HG03558 (cell line): ENCODE data around the gene MMS22L.

Experiments used
- ATAC-seq: cut with Tn5 transposase; IDR thresholded peaks from one replicate; pipeline ENCODE4 v1.9.1; 2021; ENCODE audit warnings: moderate number of reproducible peaks; ENCODE audit not compliant: unreplicated experiment; ENCODE audit errors: extremely low read depth

MMS22L gene

GRCh38 chr6:97282726-97283617, at the start of gene MMS22L:
TSS of gene MMS22L (minus strand) at chr6:97283216. CDS start at chr6:97282477, 739 bp downstream.
- peak; percentile 94 for ATAC-seq

- no peak for ATAC-seq
Measured at GRCh38 chr6:97322811-97323210, 39.8 kb upstream of the MMS22L start.

- no peak for ATAC-seq
Measured at GRCh38 chr6:97322226-97322625, 39.2 kb upstream of the MMS22L start.

- ATAC-seq, result no peak
Measured at GRCh38 chr6:97316978-97317377, 34.0 kb upstream of the MMS22L start.

GRCh38 chr6:97312241-97312640, 29.2 kb upstream of the MMS22L start:
- ATAC-seq, result no peak

- no peak for ATAC-seq
Measured at GRCh38 chr6:97306544-97307320, 23.7 kb upstream of the MMS22L start.

GRCh38 chr6:97305414-97306066, 22.5 kb upstream of the MMS22L start:
- no peak for ATAC-seq

- no peak for ATAC-seq
Measured at GRCh38 chr6:97304701-97305100, 21.7 kb upstream of the MMS22L start.

GRCh38 chr6:97294451-97294850, 11.4 kb upstream of the MMS22L start:
- ATAC-seq, result no peak

GRCh38 chr6:97293198-97293696, 10.2 kb upstream of the MMS22L start:
- ATAC-seq, result no peak

GRCh38 chr6:97292671-97293070, 9.7 kb upstream of the MMS22L start:
- ATAC-seq, result no peak

GRCh38 chr6:97291896-97292295, 8.9 kb upstream of the MMS22L start:
- ATAC-seq, result no peak

- no peak for ATAC-seq
Measured at GRCh38 chr6:97289332-97289731, 6.3 kb upstream of the MMS22L start.

- no peak for ATAC-seq
Measured at GRCh38 chr6:97288188-97288587, 5.2 kb upstream of the MMS22L start.

- ATAC-seq, result no peak
Measured at GRCh38 chr6:97282238-97282725, 734 bp downstream of the MMS22L start.

- ATAC-seq, result no peak
Measured at GRCh38 chr6:97280766-97281165, 2.2 kb downstream of the MMS22L start.

- no peak for ATAC-seq
Measured at GRCh38 chr6:97275804-97276203, 7.2 kb downstream of the MMS22L start.

GRCh38 chr6:97269821-97270220, 13.2 kb downstream of the MMS22L start:
- ATAC-seq, result no peak

GRCh38 chr6:97262676-97263075, 20.3 kb downstream of the MMS22L start:
- no peak for ATAC-seq

- ATAC-seq, result no peak
Measured at GRCh38 chr6:97246842-97247241, 36.2 kb downstream of the MMS22L start.
